H9 (cell line): Measurements from ENCODE around the gene IGFBP7. TPM values are rescaled to one million over a fixed set of nuclear protein-coding genes. Genes with fewer than 3 reads are reported as not detected.

Experiments
- DNase-seq: peaks from one replicate; pipeline ENCODE4 v3.0.0-alpha.2; 2017
- H2AFZ ChIP-seq: one replicate; pipeline ENCODE4 v1.6.1; 2013; ENCODE audit warnings: mild to moderate bottlenecking, low read length, control low read depth, moderate library complexity
- H2AK5ac ChIP-seq: 2 replicates; pipeline ENCODE4 v1.6.1; 2013; ENCODE audit warnings: low read length, control low read depth, mixed read lengths; ENCODE audit not compliant: insufficient read length
- H2BK120ac ChIP-seq: one replicate; pipeline ENCODE4 v1.6.1; 2013; ENCODE audit warnings: low read depth, mild to moderate bottlenecking, low read length, control low read depth, inconsistent platforms; ENCODE audit not compliant: poor library complexity, severe bottlenecking
- H2BK12ac ChIP-seq: 2 replicates; pipeline ENCODE4 v1.6.1; 2013; ENCODE audit warnings: low read length, control low read depth, mixed read lengths, low read depth; ENCODE audit not compliant: insufficient read length
- H2BK15ac ChIP-seq: 2 replicates; pipeline ENCODE4 v1.6.1; 2013; ENCODE audit warnings: low read depth, low read length, control low read depth
- H2BK20ac ChIP-seq: one replicate; pipeline ENCODE4 v1.6.1; 2013; ENCODE audit warnings: low read depth, mild to moderate bottlenecking, low read length, control low read depth, inconsistent platforms; ENCODE audit not compliant: poor library complexity, severe bottlenecking
- H2BK5ac ChIP-seq: 2 replicates; pipeline ENCODE4 v1.6.1; 2013; ENCODE audit warnings: low read length, control low read depth, mixed read lengths; ENCODE audit not compliant: insufficient read length
- H3K14ac ChIP-seq: 2 replicates; pipeline ENCODE4 v1.6.1; 2013; ENCODE audit warnings: low read length, control low read depth; ENCODE audit not compliant: insufficient read depth
- H3K18ac ChIP-seq: 2 replicates; pipeline ENCODE4 v1.6.1; 2013; ENCODE audit warnings: low read depth, mild to moderate bottlenecking, mixed read lengths, low read length, control low read depth; ENCODE audit not compliant: insufficient read length
- H3K23ac ChIP-seq: 2 replicates; pipeline ENCODE4 v1.6.1; 2013; ENCODE audit warnings: low read length, control low read depth, mixed read lengths, low read depth; ENCODE audit not compliant: insufficient read length
- H3K23me2 ChIP-seq: 2 replicates; pipeline ENCODE4 v1.6.1; 2013; ENCODE audit warnings: low read depth, mild to moderate bottlenecking, mixed read lengths, low read length, control low read depth; ENCODE audit not compliant: insufficient read length, poor library complexity, severe bottlenecking
- H3K27ac ChIP-seq: 2 replicates; pipeline ENCODE4 v1.5.1; 2013; ENCODE audit warnings: low read length, control low read depth, mixed read lengths, low read depth; ENCODE audit not compliant: insufficient read length
- H3K27me3 ChIP-seq: 2 replicates; pipeline ENCODE4 v1.6.1; 2013; ENCODE audit warnings: low read length, control low read depth, inconsistent platforms; ENCODE audit not compliant: insufficient read depth
- H3K4ac ChIP-seq: 2 replicates; pipeline ENCODE4 v1.6.1; 2013; ENCODE audit warnings: low read depth, mild to moderate bottlenecking, control low read depth, inconsistent platforms, low read length, moderate library complexity
- H3K4me1 ChIP-seq: 2 replicates; pipeline ENCODE4 v1.6.1; 2013; ENCODE audit warnings: low read length, control low read depth, inconsistent platforms; ENCODE audit not compliant: insufficient read depth
- H3K4me2 ChIP-seq: 2 replicates; pipeline ENCODE4 v1.6.1; 2013; ENCODE audit warnings: low read length, control low read depth, mixed read lengths; ENCODE audit not compliant: insufficient read length, insufficient read depth
- H3K56ac ChIP-seq: 2 replicates; pipeline ENCODE4 v1.6.1; 2013; ENCODE audit warnings: low read depth, mild to moderate bottlenecking, mixed read lengths, low read length, control low read depth; ENCODE audit not compliant: insufficient read length
- H3K79me1 ChIP-seq: 2 replicates; pipeline ENCODE4 v1.6.1; 2013; ENCODE audit warnings: low read depth, mild to moderate bottlenecking, moderate library complexity, low read length, control low read depth, inconsistent platforms; ENCODE audit not compliant: insufficient read depth, poor library complexity, severe bottlenecking
- H3K79me2 ChIP-seq: 2 replicates; pipeline ENCODE4 v1.6.1; 2013; ENCODE audit warnings: low read length, control low read depth, inconsistent platforms; ENCODE audit not compliant: insufficient read depth
- H3K9ac ChIP-seq: 2 replicates; pipeline ENCODE4 v1.6.1; 2013; ENCODE audit warnings: low read length, control low read depth, mixed read lengths; ENCODE audit not compliant: insufficient read length; ENCODE audit errors: extremely low read depth
- H3K9me3 ChIP-seq: one replicate; pipeline ENCODE4 v1.6.1; 2013; ENCODE audit warnings: low read depth, low read length, inconsistent platforms; ENCODE audit not compliant: control insufficient read depth
- H3T11ph ChIP-seq: one replicate; pipeline ENCODE4 v1.6.1; 2013; ENCODE audit warnings: mild to moderate bottlenecking, low read length, control low read depth, inconsistent platforms
- H4K20me1 ChIP-seq: one replicate; pipeline ENCODE4 v1.6.1; 2013; ENCODE audit not compliant: control insufficient read depth, insufficient read length, insufficient read depth
- H4K5ac ChIP-seq: 2 replicates; pipeline ENCODE4 v1.6.1; 2013; ENCODE audit warnings: low read depth, mild to moderate bottlenecking, mixed read lengths, low read length, control low read depth; ENCODE audit not compliant: insufficient read length
- H4K8ac ChIP-seq: replicated peaks from 2 replicates; pipeline ENCODE4 v1.6.1; 2013; ENCODE audit warnings: low read length, control low read depth, mixed read lengths, low read depth; ENCODE audit not compliant: insufficient read length
- H4K91ac ChIP-seq: 2 replicates; pipeline ENCODE4 v1.6.1; 2013; ENCODE audit warnings: low read depth, mild to moderate bottlenecking, moderate library complexity, mixed read lengths, low read length, control low read depth; ENCODE audit not compliant: insufficient read length
- H3K27ac Mint-ChIP-seq, 3 experiments: 2 replicates in 2 of 3; 3 replicates in 1 of 3; pipeline ENCODE4 v1.8.0; 2020 to 2021; ENCODE audit warnings: mixed read lengths in 3 of 3, mild to moderate bottlenecking in 1 of 3, moderate library complexity in 1 of 3
- H3K27me3 Mint-ChIP-seq: 2 replicates; pipeline ENCODE4 v1.8.0; 2021; ENCODE audit warnings: low read depth, mild to moderate bottlenecking, moderate library complexity, mixed read lengths
- H3K36me3 Mint-ChIP-seq, 3 experiments: 2 replicates in 2 of 3; 3 replicates in 1 of 3; pipeline ENCODE4 v1.8.0; 2020 to 2021; ENCODE audit warnings: low read depth in 3 of 3, mixed read lengths in 3 of 3; ENCODE audit not compliant: insufficient read depth in 1 of 3
- H3K4me1 Mint-ChIP-seq, 2 experiments: 2 replicates each; pipeline ENCODE4 v1.8.0; 2020; ENCODE audit warnings: mixed read lengths in 2 of 2
- H3K4me3 Mint-ChIP-seq, 2 experiments: 2 replicates in 1 of 2; 3 replicates in 1 of 2; pipeline ENCODE4 v1.8.0; 2020 to 2021; ENCODE audit warnings: mild to moderate bottlenecking in 2 of 2, mixed read lengths in 2 of 2, moderate library complexity in 1 of 2
- H3K9me3 Mint-ChIP-seq, 2 experiments: 2 replicates in 1 of 2; 3 replicates in 1 of 2; pipeline ENCODE4 v1.8.0; 2020; ENCODE audit warnings: mild to moderate bottlenecking in 2 of 2, mixed read lengths in 2 of 2, moderate library complexity in 1 of 2
- CTCF ChIP-seq: fragments of 200-600 bp; sonication (generic); conservative IDR thresholded peaks from 3 replicates; pipeline ENCODE4 v1.8.0; 2021; ENCODE audit warnings: antibody characterized with exemption, mild to moderate bottlenecking
- WGBS: extraction: QIAGEN DNeasy Blood & Tissue Kit; methylation state at CpG from one replicate; pipeline ENCODE4 v1.1.7; 2013; ENCODE audit warnings: missing lambda C conversion rate, low lambda C conversion rate, mixed read lengths; ENCODE audit not compliant: insufficient read length; ENCODE audit errors: extremely low coverage; 5-methylcytosine and 5-hydroxymethylcytosine counted together
- total RNA-seq: library from RNA; stranded (reverse); gene quantifications from 2 replicates; pipeline ENCODE4 v1.2.1, GENCODE V29; 2021

The IGFBP7 gene
- total RNA-seq, 1 experiment from 2014 or later: 0.37 TPM

- H3K9ac ChIP-seq: no peak overlapping the region
- peaks cover 2 to 8% (median 7%) of the 10 kb centered on the region in 3 experiments; a peak in 6 of 7 replicates for H3K36me3 Mint-ChIP-seq
- no peak overlapping the region for H3K14ac ChIP-seq
- no peaks in the 10 kb centered on the region for H3K79me1 ChIP-seq
- no peak overlapping the region for H3K56ac ChIP-seq
- TF ChIP-seq CTCF: no peak
- H4K91ac ChIP-seq: no peak overlapping the region
- peaks cover 6 to 7% of the 10 kb centered on the region in 2 experiments for H3K9me3 Mint-ChIP-seq
- no peak overlapping the region for H2BK120ac ChIP-seq
- no peak overlapping the region for H3K4me2 ChIP-seq
- H3K4me1 ChIP-seq: no peaks in the 10 kb centered on the region; the same call in 1 of the 2 replicates
- no peak overlapping the region for H3K4ac ChIP-seq
- H3T11ph ChIP-seq: no peak overlapping the region
- no peak overlapping the region for H2BK5ac ChIP-seq
- H3K27ac Mint-ChIP-seq: no peak overlapping the region
- H3K4me3 Mint-ChIP-seq: no peak overlapping the region
- no peak overlapping the region for H3K27ac ChIP-seq
- no peaks in the 10 kb centered on the region for H3K9me3 ChIP-seq
- no peak overlapping the region for H3K18ac ChIP-seq
- H4K8ac ChIP-seq: no peak overlapping the region
- no peaks in the 10 kb centered on the region for H3K27me3 ChIP-seq
- no CpG with 5 or more reads among the region's 3 CpGs for WGBS
- peaks cover 14 to 17% of the 10 kb centered on the region in 2 experiments for H3K4me1 Mint-ChIP-seq
- H3K27me3 Mint-ChIP-seq: no peaks in the 10 kb centered on the region
- no peak overlapping the region for H4K5ac ChIP-seq
- DNase-seq: no peak
- H2BK12ac ChIP-seq: no peak overlapping the region
- no peak overlapping the region for H3K23ac ChIP-seq
- no peak overlapping the region for H2AK5ac ChIP-seq
- no peaks in the 10 kb centered on the region for H4K20me1 ChIP-seq
- H2BK20ac ChIP-seq: no peak overlapping the region
- no peaks in the 10 kb centered on the region for H3K79me2 ChIP-seq
- no peak overlapping the region for H2BK15ac ChIP-seq
- H2AFZ ChIP-seq: no peak overlapping the region
- H3K23me2 ChIP-seq: no peaks in the 10 kb centered on the region
These were observed 20.1 kb downstream of the IGFBP7 start for GRCh38 chr4:57090079-57090478.
